ENCODE data around the gene ZNF830. TPM values are rescaled to one million over a fixed set of nuclear protein-coding genes. Genes with fewer than 3 reads are reported as not detected.
A peak's percentile ranks its signal among the peaks of the same experiment; 100 is the strongest.

Gene ZNF830
- total RNA-seq (14.4 and 21.6 TPM in 2 replicates), polyA plus RNA-seq (10.0 and 12.1 TPM in 2 replicates), polyA minus RNA-seq (ENCODE audit: low replicate concordance) (1.1 and 2.2 TPM in 2 replicates)
- polyA plus RNA-seq (2012): 8.8 and 9.1 TPM in 2 replicates

GRCh38 chr17:34961093-34961911 lies at the start of gene ZNF830, which contains the start of gene CCT6B:
Gene ZNF830, plus strand, starts transcription at chr17:34961540. Its CDS starts 27 bp downstream, at chr17:34961567.
Gene CCT6B, minus strand, starts transcription at chr17:34961460. Its CDS starts 67 bp downstream, at chr17:34961393.
- H3K9ac ChIP-seq (ENCODE audit: insufficient read depth, low read length): peak within 1 kb of the TSS; percentile 95

GRCh38 chr17:34913001-34913400 lies 48.3 kb upstream of the ZNF830 start:
- H3K4me2 ChIP-seq (ENCODE audit: extremely low read depth, insufficient read depth, low read length): no peak overlapping the region
- no peaks in the 10 kb centered on the region for H3K4me1 ChIP-seq (ENCODE audit: control insufficient read depth, extremely low read depth, insufficient read depth, low read length)
- DNase-seq (ENCODE audit: low read depth in 2 of 2): no peak
- H3K9me3 ChIP-seq (ENCODE audit: control insufficient read depth, insufficient read depth, low read depth, low read length): no peaks in the 10 kb centered on the region
- no peak overlapping the region for H3K27ac ChIP-seq (ENCODE audit: insufficient read depth, low read length)
- no peak overlapping the region for H2AFZ ChIP-seq (ENCODE audit: low read length)
- no peaks in the 10 kb centered on the region for H3K79me2 ChIP-seq (ENCODE audit: control insufficient read depth, insufficient read depth, low read length)
- H3K27me3 ChIP-seq (ENCODE audit: control insufficient read depth, insufficient read depth, low read length): no peaks in the 10 kb centered on the region
- H4K20me1 ChIP-seq (ENCODE audit: control insufficient read depth, extremely low read depth, insufficient read depth, low read length): no peaks in the 10 kb centered on the region
- no peak overlapping the region for H3K9ac ChIP-seq (ENCODE audit: insufficient read depth, low read length)
- no peak for TF ChIP-seq CTCF (conservative IDR thresholded peaks at IDR 0.05 in 1 of 2, IDR thresholded peaks at IDR 0.05 in 1 of 2; ENCODE audit: low read depth in 1 of 2, low read length in 2 of 2)
- no peak for TF ChIP-seq EZH2 (IDR thresholded peaks at IDR 0.05; ENCODE audit: low read length, missing control alignments)
- no peaks in the 10 kb centered on the region for H3K36me3 ChIP-seq (ENCODE audit: control insufficient read depth, insufficient read depth, low read length)
- H3K4me3 ChIP-seq (replicated peaks in 1 of 4; ENCODE audit: control extremely low read depth in 1 of 4, insufficient read depth in 1 of 4, low read depth in 3 of 4, low read length in 4 of 4): no peak overlapping the region

More at GRCh38 chr17:34961093-34961911, at the start of gene ZNF830, which contains the start of gene CCT6B:
- Histone ChIP-seq H3K27me3 (ENCODE audit: control insufficient read depth, insufficient read depth, low read length) (no peaks in the 10 kb centered on the region), H4K20me1 (ENCODE audit: control insufficient read depth, extremely low read depth, insufficient read depth, low read length) (no peaks in the 10 kb centered on the region), H3K79me2 (ENCODE audit: control insufficient read depth, insufficient read depth, low read length) (peaks cover 24% of the 10 kb centered on the region), H3K9me3 (ENCODE audit: control insufficient read depth, insufficient read depth, low read depth, low read length) (no peaks in the 10 kb centered on the region), H3K4me1 (ENCODE audit: control insufficient read depth, extremely low read depth, insufficient read depth, low read length) (peaks cover 6% of the 10 kb centered on the region), H3K4me2 (ENCODE audit: extremely low read depth, insufficient read depth, low read length) (peak within 1 kb of the TSS; percentile 96), H3K36me3 (ENCODE audit: control insufficient read depth, insufficient read depth, low read length) (no peaks in the 10 kb centered on the region), H3K27ac (ENCODE audit: insufficient read depth, low read length) (peak within 1 kb of the TSS; percentile 99), H3K4me3 (replicated peaks in 1 of 4; ENCODE audit: control extremely low read depth in 1 of 4, insufficient read depth in 1 of 4, low read depth in 3 of 4, low read length in 4 of 4) (peak within 1 kb of the TSS; percentile 90 to 100 (median 100)), H2AFZ (ENCODE audit: low read length) (peak within 1 kb of the TSS; percentile 100)
- TF ChIP-seq CTCF (conservative IDR thresholded peaks at IDR 0.05 in 1 of 2, IDR thresholded peaks at IDR 0.05 in 1 of 2; ENCODE audit: low read depth in 1 of 2, low read length in 2 of 2) (no peak), EZH2 (IDR thresholded peaks at IDR 0.05; ENCODE audit: low read length, missing control alignments) (no peak)
- DNase-seq (ENCODE audit: low read depth in 2 of 2): peak; percentile 94 to 96

- Histone ChIP-seq H3K79me2 (ENCODE audit: control insufficient read depth, insufficient read depth, low read length) (no peaks in the 10 kb centered on the region), H3K4me2 (ENCODE audit: extremely low read depth, insufficient read depth, low read length) (no peak overlapping the region), H3K4me1 (ENCODE audit: control insufficient read depth, extremely low read depth, insufficient read depth, low read length) (no peaks in the 10 kb centered on the region), H4K20me1 (ENCODE audit: control insufficient read depth, extremely low read depth, insufficient read depth, low read length) (no peaks in the 10 kb centered on the region), H2AFZ (ENCODE audit: low read length) (no peak overlapping the region), H3K9ac (ENCODE audit: insufficient read depth, low read length) (no peak overlapping the region), H3K27me3 (ENCODE audit: control insufficient read depth, insufficient read depth, low read length) (no peaks in the 10 kb centered on the region), H3K36me3 (ENCODE audit: control insufficient read depth, insufficient read depth, low read length) (no peaks in the 10 kb centered on the region), H3K27ac (ENCODE audit: insufficient read depth, low read length) (no peak overlapping the region), H3K4me3 (replicated peaks in 1 of 4; ENCODE audit: control extremely low read depth in 1 of 4, insufficient read depth in 1 of 4, low read depth in 3 of 4, low read length in 4 of 4) (no peak overlapping the region), H3K9me3 (ENCODE audit: control insufficient read depth, insufficient read depth, low read depth, low read length) (no peaks in the 10 kb centered on the region)
- TF ChIP-seq EZH2 (IDR thresholded peaks at IDR 0.05; ENCODE audit: low read length, missing control alignments): no peak
- no peak for TF ChIP-seq CTCF (conservative IDR thresholded peaks at IDR 0.05 in 1 of 2, IDR thresholded peaks at IDR 0.05 in 1 of 2; ENCODE audit: low read depth in 1 of 2, low read length in 2 of 2)
- DNase-seq (ENCODE audit: low read depth in 2 of 2): no peak
These were observed 45.2 kb upstream of the ZNF830 start for GRCh38 chr17:34916120-34916519.

Measured in fibroblast of lung (primary cell).